H1 (cell line): ENCODE measurements around the gene SLCO2A1. TPM values are rescaled to one million over a fixed set of nuclear protein-coding genes. Genes with fewer than 3 reads are reported as not detected.

Experiments
- CTCF ChIA-PET: fragments of 300-600 bp; sonication (Branson Sonifier 250); formaldehyde crosslinking; loops from one replicate; lab custom pipeline; 2021; ENCODE audit not compliant: partially characterized antibody; lab: Charles Lee
- POLR2A ChIA-PET: fragments of 300-600 bp; sonication (Branson Sonifier 250); formaldehyde crosslinking; loops from one replicate; lab custom pipeline; 2021; ENCODE audit warnings: inconsistent platforms; ENCODE audit not compliant: partially characterized antibody; lab: Charles Lee
- DNase-seq, 2 experiments: peaks; one replicate each; pipeline versions ENCODE4 v3.0.0 to v3.0.0-alpha.2; 2010 to 2022; ENCODE audit warnings: low spot score in 2 of 2, low read depth in 1 of 2, mixed read lengths in 1 of 2
- FAIRE-seq: peaks from 2 replicates; lab custom pipeline; 2011; peaks lifted over from hg19 to GRCh38; lab: Jason Lieb, UNC
- H2AFZ ChIP-seq: 2 replicates; pipeline ENCODE4 v1.8.1; 2012; ENCODE audit warnings: low read length, inconsistent platforms
- H2AK5ac ChIP-seq: 2 replicates; pipeline ENCODE4 v1.6.1; 2013; ENCODE audit warnings: low read depth, low read length
- H2BK120ac ChIP-seq: replicated peaks from 2 replicates; pipeline ENCODE3; 2013; ENCODE audit warnings: low read depth, low read length, inconsistent platforms
- H2BK12ac ChIP-seq: 2 replicates; pipeline ENCODE4 v1.6.1; 2013; ENCODE audit warnings: low read depth, low read length
- H2BK15ac ChIP-seq: 2 replicates; pipeline ENCODE4 v1.6.1; 2013; ENCODE audit warnings: low read length
- H2BK20ac ChIP-seq: 2 replicates; pipeline ENCODE4 v1.6.1; 2013; ENCODE audit warnings: low read length
- H2BK5ac ChIP-seq: 2 replicates; pipeline ENCODE4 v1.6.1; 2013; ENCODE audit warnings: low read depth, low read length
- H3K14ac ChIP-seq: 2 replicates; pipeline ENCODE4 v1.6.1; 2013; ENCODE audit warnings: inconsistent platforms; ENCODE audit not compliant: insufficient read length
- H3K18ac ChIP-seq: 2 replicates; pipeline ENCODE4 v1.6.1; 2013; ENCODE audit warnings: low read length; ENCODE audit errors: extremely low read depth
- H3K23ac ChIP-seq: 2 replicates; pipeline ENCODE4 v1.6.1; 2013; ENCODE audit warnings: inconsistent platforms; ENCODE audit not compliant: insufficient read length
- H3K23me2 ChIP-seq: 2 replicates; pipeline ENCODE4 v1.6.1; 2013; ENCODE audit warnings: low read depth, low read length
- H3K27ac ChIP-seq: 2 replicates; pipeline ENCODE4 v1.6.1; 2011; ENCODE audit warnings: low read depth, low read length, inconsistent platforms
- H3K27me3 ChIP-seq, 4 experiments: replicated peaks in 1 of 4; 1 replicate in 1 of 4; 2 replicates in 3 of 4; pipeline versions ENCODE4 v1.6.1 to v1.8.1; 2011 to 2013; ENCODE audit warnings: low read length in 3 of 4, mild to moderate bottlenecking in 3 of 4, inconsistent platforms in 2 of 4, mixed read lengths in 2 of 4, moderate library complexity in 1 of 4; ENCODE audit not compliant: control insufficient read depth in 3 of 4, insufficient read depth in 3 of 4; ENCODE audit errors: extremely low read depth in 1 of 4
- H3K36me3 ChIP-seq, 4 experiments: 2 replicates each; pipeline versions ENCODE4 v1.6.1 to v1.8.1; 2011 to 2013; ENCODE audit warnings: mild to moderate bottlenecking in 4 of 4, low read length in 3 of 4, moderate library complexity in 2 of 4, control low read depth in 1 of 4, inconsistent platforms in 1 of 4; ENCODE audit not compliant: insufficient read depth in 4 of 4, control insufficient read depth in 2 of 4
- H3K4ac ChIP-seq: replicated peaks from 2 replicates; pipeline ENCODE3; 2013; ENCODE audit warnings: low read length, low read depth, mixed read lengths, inconsistent platforms; ENCODE audit not compliant: insufficient read length
- H3K4me1 ChIP-seq, 4 experiments: replicated peaks in 1 of 4; 1 replicate in 1 of 4; 2 replicates in 3 of 4; pipeline versions ENCODE4 v1.6.1 to v1.8.1; 2011 to 2013; ENCODE audit warnings: low read length in 3 of 4, inconsistent platforms in 2 of 4, mixed read lengths in 1 of 4; ENCODE audit not compliant: insufficient read depth in 4 of 4, control insufficient read depth in 3 of 4
- H3K4me2 ChIP-seq, 2 experiments: 2 replicates each; pipeline versions ENCODE4 v1.6.1 to v1.8.1; 2011 to 2013; ENCODE audit warnings: low read depth in 2 of 2, low read length in 2 of 2, control low read depth in 1 of 2, inconsistent platforms in 1 of 2, mild to moderate bottlenecking in 1 of 2; ENCODE audit not compliant: insufficient read depth in 1 of 2
- H3K4me3 ChIP-seq, 4 experiments: fragments of 200-600, 300-600 bp in 1 of 4; sonication (generic), shearing (Covaris generic), sonication (Bioruptor Twin) in 1 of 4; 2 replicates each; pipeline versions ENCODE4 v1.5.1 to v1.8.1; 2011 to 2016; ENCODE audit warnings: low read length in 4 of 4, low read depth in 3 of 4, control low read depth in 2 of 4, inconsistent platforms in 2 of 4, mild to moderate bottlenecking in 2 of 4, mixed read lengths in 1 of 4, moderate library complexity in 1 of 4; ENCODE audit not compliant: insufficient read depth in 2 of 4; ENCODE audit errors: extremely low read depth in 1 of 4
- H3K56ac ChIP-seq: replicated peaks from 2 replicates; pipeline ENCODE3; 2013; ENCODE audit warnings: low read depth, mild to moderate bottlenecking, mixed read lengths, low read length, inconsistent platforms; ENCODE audit not compliant: insufficient read length
- H3K79me1 ChIP-seq: 2 replicates; pipeline ENCODE4 v1.6.1; 2013; ENCODE audit warnings: low read depth, low read length, control low read depth
- H3K79me2 ChIP-seq, 2 experiments: 2 replicates each; pipeline versions ENCODE4 v1.6.1 to v1.8.1; 2012 to 2013; ENCODE audit warnings: low read length in 2 of 2, mild to moderate bottlenecking in 2 of 2, inconsistent platforms in 1 of 2; ENCODE audit not compliant: insufficient read depth in 2 of 2, control insufficient read depth in 1 of 2
- H3K9ac ChIP-seq, 4 experiments: replicated peaks in 1 of 4; 1 replicate in 1 of 4; 2 replicates in 3 of 4; pipeline versions ENCODE4 v1.6.1 to v1.8.1; 2011 to 2013; ENCODE audit warnings: low read depth in 3 of 4, low read length in 3 of 4, control low read depth in 2 of 4, mild to moderate bottlenecking in 2 of 4, moderate library complexity in 2 of 4, inconsistent platforms in 1 of 4; ENCODE audit errors: extremely low read depth in 1 of 4
- H3K9me3 ChIP-seq, 2 experiments: 2 replicates each; pipeline versions ENCODE4 v1.6.1 to v1.8.1; 2012 to 2013; ENCODE audit warnings: mild to moderate bottlenecking in 2 of 2, moderate library complexity in 2 of 2, control low read depth in 1 of 2, inconsistent platforms in 1 of 2, low read depth in 1 of 2, low read length in 1 of 2, mixed read lengths in 1 of 2; ENCODE audit not compliant: insufficient read depth in 2 of 2
- H4K20me1 ChIP-seq, 2 experiments: replicated peaks in 1 of 2; 2 replicates each; pipeline versions ENCODE3 to v1.8.1; 2011 to 2013; ENCODE audit warnings: inconsistent platforms in 2 of 2, low read length in 2 of 2, mild to moderate bottlenecking in 1 of 2; ENCODE audit not compliant: insufficient read depth in 2 of 2, control insufficient read depth in 1 of 2
- H4K5ac ChIP-seq: 2 replicates; pipeline ENCODE4 v1.6.1; 2013; ENCODE audit warnings: low read length, low read depth, mixed read lengths, inconsistent platforms; ENCODE audit not compliant: insufficient read length
- H4K8ac ChIP-seq: 2 replicates; pipeline ENCODE4 v1.8.0; 2013; ENCODE audit warnings: mild to moderate bottlenecking, moderate library complexity, low read length, inconsistent platforms; ENCODE audit not compliant: insufficient read depth; ENCODE audit errors: extremely low read depth
- H4K91ac ChIP-seq: replicated peaks from 2 replicates; pipeline ENCODE3; 2013; ENCODE audit warnings: low read length, mixed read lengths, inconsistent platforms; ENCODE audit not compliant: insufficient read length
- ASH2L ChIP-seq: fragments of 200-600, 300-600 bp; sonication (generic); IDR thresholded peaks from one replicate; pipeline ENCODE4 v1.7.1; 2017; ENCODE audit warnings: low read length
- WGBS, 2 experiments: shearing (Covaris generic) in 1 of 2; methylation state at CpG; one replicate each; pipeline versions ENCODE4 v1.1.6 to v1.1.7; 2013 to 2015; ENCODE audit warnings: low lambda C conversion rate in 2 of 2, mixed read lengths in 2 of 2, inconsistent platforms in 1 of 2, low coverage in 1 of 2, missing lambda C conversion rate in 1 of 2; ENCODE audit not compliant: insufficient replicate concordance in 2 of 2, insufficient coverage in 1 of 2, insufficient read length in 1 of 2; ENCODE audit errors: extremely low coverage in 1 of 2, missing lambda C conversion rate in 1 of 2; 5-methylcytosine and 5-hydroxymethylcytosine counted together
- polyA plus RNA-seq, 7 experiments: library from polyadenylated mRNA; depleted of rRNA in 3 of 7; stranded (reverse) in 5 of 7; unstranded in 2 of 7; fragments of >200 nt in 5 of 7; fragments of 200-250 nt in 2 of 7; gene quantifications; 1 replicate in 5 of 7; 2 replicates in 1 of 7; 4 replicates in 1 of 7; pipeline versions ENCODE4 v1.2.1 to v1.2.3, GENCODE V29; 2011 to 2013; ENCODE audit warnings: missing spikeins in 2 of 7, mixed read lengths in 2 of 7
- total RNA-seq: library from RNA; stranded (reverse); fragmentation: NEBNext Ultra II Directional; extraction: Animal tissue kit (Norgen Biotek cat#: 25700); gene quantifications from 2 replicates; pipeline ENCODE4 v1.2.1, GENCODE V29; 2021

The SLCO2A1 gene
- total and polyA plus RNA-seq, 2 of the 8 experiments (the other 6 are each of a cell fraction or from before 2014, with no cell fraction given), result 1.1 to 2.3 TPM

GRCh38 chr3:133934996-133935842, 94.5 kb downstream of the SLCO2A1 start:
- Histone ChIP-seq H2BK5ac (no peak overlapping the region), H2BK12ac (no peak overlapping the region), H3K4me3 (no peak overlapping the region), H3K27ac (no peak overlapping the region), H3K79me2 (no peaks in the 10 kb centered on the region), H2AK5ac (no peak overlapping the region), H2BK20ac (no peak overlapping the region), H3K79me1 (no peaks in the 10 kb centered on the region), H3K18ac (no peak overlapping the region), H3K9me3 (no peaks in the 10 kb centered on the region), H2BK15ac (no peak overlapping the region), H3K23me2 (no peaks in the 10 kb centered on the region), H4K91ac (no peak overlapping the region), H3K56ac (no peak overlapping the region), H3K4me2 (no peak overlapping the region), H4K8ac (no peak overlapping the region; the same call in none of the 2 replicates), H3K14ac (no peak overlapping the region), H2AFZ (no peak overlapping the region), H3K27me3 (no peaks in the 10 kb centered on the region), H4K20me1 (no peaks in the 10 kb centered on the region), H3K36me3 (no peaks in the 10 kb centered on the region), H3K9ac (no peak overlapping the region)
- CTCF ChIA-PET, result interaction anchor here (1.1 to 2.9 kb wide), 3 partner anchors 20 to 277 kb away, joined by 3 to 13 read pairs (median 4); no protein-coding TSS in a partner anchor
- DNase-seq, result peak in 1 of 2 experiments; percentile 17
- POLR2A ChIA-PET, result no interaction called here
- TF ChIP-seq ASH2L, result no peak
- TF ChIP-seq, all 59 proteins: peak for 0
- Histone ChIP-seq H3K4ac (no peak overlapping the region), H3K23ac (no peak overlapping the region), H3K4me1 (no peaks in the 10 kb centered on the region), H4K5ac (no peak overlapping the region), H2BK120ac (no peak overlapping the region)
- FAIRE-seq, result no peak
- 92% methylated on average over 11 of the region's 11 CpGs; no CpG with 5 or more reads in 1 of the 2 experiments for WGBS, 2 experiments
